ENCODE measurements around the gene TRIM22. TPM values are rescaled to one million over a fixed set of nuclear protein-coding genes. Genes with fewer than 3 reads are reported as not detected.

TRIM22 gene
- polyA plus RNA-seq, 1 donor from 2014 or later: 4.3 TPM

- Histone ChIP-seq H3K4me2 (ENCODE audit: low read length) (no peak overlapping the region), H3K9ac (ENCODE audit: low read length) (no peak overlapping the region), H3F3A (ENCODE audit: insufficient read depth, low read length, poor library complexity, severe bottlenecking) (no peaks in the 10 kb centered on the region), H3K36me3 (ENCODE audit: insufficient read depth, low read length) (no peaks in the 10 kb centered on the region), H3K4me3 (ENCODE audit: low read length) (no peak overlapping the region), H3K27ac (ENCODE audit: low read length) (no peak overlapping the region), H3K79me2 (replicated peaks; ENCODE audit: insufficient read depth, low read length) (no peaks in the 10 kb centered on the region), H4K20me1 (ENCODE audit: insufficient read depth) (no peaks in the 10 kb centered on the region), H2AFZ (ENCODE audit: low read depth, low read length) (no peak overlapping the region), H3K9me3 (ENCODE audit: low read length) (no peaks in the 10 kb centered on the region), H3K9me2 (ENCODE audit: insufficient read depth, low read length) (no peaks in the 10 kb centered on the region), H3K27me3 (ENCODE audit: insufficient read depth, low read depth, low read length) (no peaks in the 10 kb centered on the region)
- TF ChIP-seq RAD21 (conservative IDR thresholded peaks at IDR 0.05) (no peak), EP300 (conservative IDR thresholded peaks at IDR 0.05; ENCODE audit: poor library complexity, severe bottlenecking) (no peak), POLR2AphosphoS5 (IDR thresholded peaks at IDR 0.05) (no peak), REST (IDR thresholded peaks at IDR 0.05; ENCODE audit: borderline replicate concordance) (no peak), SMC3 (conservative IDR thresholded peaks at IDR 0.05; ENCODE audit: poor library complexity) (no peak), MXI1 (conservative IDR thresholded peaks at IDR 0.05; ENCODE audit: poor library complexity, severe bottlenecking) (no peak), TAF1 (IDR thresholded peaks at IDR 0.05; ENCODE audit: low read depth) (no peak), EZH2 (IDR thresholded peaks at IDR 0.05; ENCODE audit: borderline replicate concordance, insufficient read depth, low read length, poor library complexity, severe bottlenecking) (no peak)
- TF ChIP-seq, protein P1, sequence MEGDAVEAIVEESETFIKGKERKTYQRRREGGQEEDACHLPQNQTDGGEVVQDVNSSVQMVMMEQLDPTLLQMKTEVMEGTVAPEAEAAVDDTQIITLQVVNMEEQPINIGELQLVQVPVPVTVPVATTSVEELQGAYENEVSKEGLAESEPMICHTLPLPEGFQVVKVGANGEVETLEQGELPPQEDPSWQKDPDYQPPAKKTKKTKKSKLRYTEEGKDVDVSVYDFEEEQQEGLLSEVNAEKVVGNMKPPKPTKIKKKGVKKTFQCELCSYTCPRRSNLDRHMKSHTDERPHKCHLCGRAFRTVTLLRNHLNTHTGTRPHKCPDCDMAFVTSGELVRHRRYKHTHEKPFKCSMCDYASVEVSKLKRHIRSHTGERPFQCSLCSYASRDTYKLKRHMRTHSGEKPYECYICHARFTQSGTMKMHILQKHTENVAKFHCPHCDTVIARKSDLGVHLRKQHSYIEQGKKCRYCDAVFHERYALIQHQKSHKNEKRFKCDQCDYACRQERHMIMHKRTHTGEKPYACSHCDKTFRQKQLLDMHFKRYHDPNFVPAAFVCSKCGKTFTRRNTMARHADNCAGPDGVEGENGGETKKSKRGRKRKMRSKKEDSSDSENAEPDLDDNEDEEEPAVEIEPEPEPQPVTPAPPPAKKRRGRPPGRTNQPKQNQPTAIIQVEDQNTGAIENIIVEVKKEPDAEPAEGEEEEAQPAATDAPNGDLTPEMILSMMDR (IDR thresholded peaks at IDR 0.05; ENCODE audit: poor library complexity, severe bottlenecking): no peak
Measured at GRCh38 chr11:5727691-5728090, 38.1 kb downstream of the TRIM22 start.

GRCh38 chr11:5736396-5736795 is 46.8 kb downstream of the TRIM22 start, which contains the start of gene OR56B1:
Gene OR56B1 (plus strand): TSS chr11:5736448. CDS start chr11:5736517, 69 bp downstream.
- Histone ChIP-seq H3K27ac (ENCODE audit: low read length) (no peak within 1 kb of the TSS), H3K9me3 (ENCODE audit: low read length) (no peaks in the 10 kb centered on the region), H3K36me3 (ENCODE audit: insufficient read depth, low read length) (no peaks in the 10 kb centered on the region), H2AFZ (ENCODE audit: low read depth, low read length) (no peak within 1 kb of the TSS), H3K9ac (ENCODE audit: low read length) (no peak within 1 kb of the TSS), H3K4me2 (ENCODE audit: low read length) (no peak within 1 kb of the TSS), H3K4me3 (ENCODE audit: low read length) (no peak within 1 kb of the TSS), H3K79me2 (replicated peaks; ENCODE audit: insufficient read depth, low read length) (no peaks in the 10 kb centered on the region), H4K20me1 (ENCODE audit: insufficient read depth) (no peaks in the 10 kb centered on the region), H3K9me2 (ENCODE audit: insufficient read depth, low read length) (no peaks in the 10 kb centered on the region), H3F3A (ENCODE audit: insufficient read depth, low read length, poor library complexity, severe bottlenecking) (no peaks in the 10 kb centered on the region), H3K27me3 (ENCODE audit: insufficient read depth, low read depth, low read length) (no peaks in the 10 kb centered on the region)
- TF ChIP-seq REST (IDR thresholded peaks at IDR 0.05; ENCODE audit: borderline replicate concordance) (no peak), TAF1 (IDR thresholded peaks at IDR 0.05; ENCODE audit: low read depth) (no peak), POLR2AphosphoS5 (IDR thresholded peaks at IDR 0.05) (no peak)
- TF ChIP-seq, protein P1 (IDR thresholded peaks at IDR 0.05; ENCODE audit: poor library complexity, severe bottlenecking): no peak
